ENCODE data around the gene SKA2. TPM values are rescaled to one million over a fixed set of nuclear protein-coding genes. Genes with fewer than 3 reads are reported as not detected.

Gene SKA2
- total and polyA plus RNA-seq, 2 experiments from 2014 or later, result 39.9 to 44.4 TPM

- no peak overlapping the region for H2AFZ ChIP-seq
- no peak overlapping the region for H3K9ac ChIP-seq
- peaks cover 26% of the 10 kb centered on the region for H3F3A ChIP-seq (ENCODE audit: insufficient read depth)
- H3K9me3 ChIP-seq (ENCODE audit: low read depth), result no peaks in the 10 kb centered on the region
- H3K27ac ChIP-seq, result no peak overlapping the region
- peaks cover 38% of the 10 kb centered on the region for H3K4me1 ChIP-seq (ENCODE audit: insufficient read depth)
- TF ChIP-seq EZH2 (IDR thresholded peaks at IDR 0.05; ENCODE audit: insufficient read depth, poor library complexity, severe bottlenecking), result no peak
- no peak for TF ChIP-seq EZH2phosphoT487 (IDR thresholded peaks at IDR 0.05; ENCODE audit: insufficient read depth, low read depth)
- WGBS, 2 experiments (ENCODE audit: low coverage in 1 of 2, low lambda C conversion rate in 2 of 2, missing lambda C conversion rate in 2 of 2), result 79 to 84% methylated on average over 5 of the region's 5 CpGs
- H3K4me3 ChIP-seq, result no peak overlapping the region
- no peaks in the 10 kb centered on the region for H3K36me3 ChIP-seq (ENCODE audit: low read depth)
- H3K27me3 ChIP-seq (replicated peaks; ENCODE audit: insufficient read depth), result no peaks in the 10 kb centered on the region
- no peaks in the 10 kb centered on the region for H4K20me1 ChIP-seq (ENCODE audit: insufficient read depth)
- DNase-seq, result no peak
- no peaks in the 10 kb centered on the region for H3K9me2 ChIP-seq (ENCODE audit: insufficient read depth)
- no peak overlapping the region for H3K4me2 ChIP-seq (ENCODE audit: unreplicated experiment)
- in situ Hi-C loops (cut with MboI), result no loop called here
- H3K79me2 ChIP-seq (ENCODE audit: insufficient read depth), result peaks cover 84% of the 10 kb centered on the region
These were observed 4.0 kb downstream of the SKA2 start for GRCh38 chr17:59151006-59151405.

- no peaks in the 10 kb centered on the region for H3K9me3 ChIP-seq (ENCODE audit: low read depth)
- peaks cover 23% of the 10 kb centered on the region for H3F3A ChIP-seq (ENCODE audit: insufficient read depth)
- H3K27me3 ChIP-seq (replicated peaks; ENCODE audit: insufficient read depth), result no peaks in the 10 kb centered on the region
- no peak overlapping the region for H3K9ac ChIP-seq
- no peak overlapping the region for H3K4me2 ChIP-seq (ENCODE audit: unreplicated experiment)
- 91 to 92% methylated on average over 5 of the region's 5 CpGs for WGBS, 2 experiments (ENCODE audit: low coverage in 1 of 2, low lambda C conversion rate in 2 of 2, missing lambda C conversion rate in 2 of 2)
- no peaks in the 10 kb centered on the region for H3K9me2 ChIP-seq (ENCODE audit: insufficient read depth)
- no peak overlapping the region for H3K27ac ChIP-seq
- DNase-seq, result no peak
- H3K36me3 ChIP-seq (ENCODE audit: low read depth), result no peaks in the 10 kb centered on the region
- H3K4me3 ChIP-seq, result no peak overlapping the region
- TF ChIP-seq EZH2 (IDR thresholded peaks at IDR 0.05; ENCODE audit: insufficient read depth, poor library complexity, severe bottlenecking) (no peak), EZH2phosphoT487 (IDR thresholded peaks at IDR 0.05; ENCODE audit: insufficient read depth, low read depth) (no peak)
- no peak overlapping the region for H2AFZ ChIP-seq
- peaks cover 38% of the 10 kb centered on the region for H3K4me1 ChIP-seq (ENCODE audit: insufficient read depth)
- in situ Hi-C loops (cut with MboI), result no loop called here
- H3K79me2 ChIP-seq (ENCODE audit: insufficient read depth), result peaks cover 93% of the 10 kb centered on the region
- H4K20me1 ChIP-seq (ENCODE audit: insufficient read depth), result no peaks in the 10 kb centered on the region
These were observed 5.0 kb downstream of the SKA2 start for GRCh38 chr17:59149841-59150511.

GRCh38 chr17:59149051-59149450 is 5.9 kb downstream of the SKA2 start:
- peaks cover 38% of the 10 kb centered on the region for H3K4me1 ChIP-seq (ENCODE audit: insufficient read depth)
- no peaks in the 10 kb centered on the region for H4K20me1 ChIP-seq (ENCODE audit: insufficient read depth)
- peaks cover 100% of the 10 kb centered on the region for H3K79me2 ChIP-seq (ENCODE audit: insufficient read depth)
- peak overlapping the region; percentile 53 for H3K4me2 ChIP-seq (ENCODE audit: unreplicated experiment)
- no peaks in the 10 kb centered on the region for H3K9me3 ChIP-seq (ENCODE audit: low read depth)
- H3K27ac ChIP-seq, result peak overlapping the region; percentile 57
- H2AFZ ChIP-seq, result no peak overlapping the region
- H3K27me3 ChIP-seq (replicated peaks; ENCODE audit: insufficient read depth), result no peaks in the 10 kb centered on the region
- 45 to 49% methylated on average over 2 of the region's 2 CpGs for WGBS, 2 experiments (ENCODE audit: low coverage in 1 of 2, low lambda C conversion rate in 2 of 2, missing lambda C conversion rate in 2 of 2)
- peak; percentile 83 for DNase-seq
- no peaks in the 10 kb centered on the region for H3K9me2 ChIP-seq (ENCODE audit: insufficient read depth)
- H3K36me3 ChIP-seq (ENCODE audit: low read depth), result no peaks in the 10 kb centered on the region
- H3F3A ChIP-seq (ENCODE audit: insufficient read depth), result peaks cover 13% of the 10 kb centered on the region
- H3K9ac ChIP-seq, result peak overlapping the region; percentile 46; the same call in 1 of the 2 replicates
- TF ChIP-seq EZH2 (IDR thresholded peaks at IDR 0.05; ENCODE audit: insufficient read depth, poor library complexity, severe bottlenecking), result no peak
- no peak for TF ChIP-seq EZH2phosphoT487 (IDR thresholded peaks at IDR 0.05; ENCODE audit: insufficient read depth, low read depth)
- in situ Hi-C loops (cut with MboI), result no loop called here
- H3K4me3 ChIP-seq, result peak overlapping the region; percentile 42

GRCh38 chr17:59145571-59146096 is 9.4 kb downstream of the SKA2 start:
- Histone ChIP-seq H3K9ac (no peak overlapping the region), H3K36me3 (ENCODE audit: low read depth) (no peaks in the 10 kb centered on the region)
- TF ChIP-seq EZH2 (IDR thresholded peaks at IDR 0.05; ENCODE audit: insufficient read depth, poor library complexity, severe bottlenecking) (no peak), EZH2phosphoT487 (IDR thresholded peaks at IDR 0.05; ENCODE audit: insufficient read depth, low read depth) (no peak)

More at GRCh38 chr17:59145571-59146096, 9.4 kb downstream of the SKA2 start:
- Histone ChIP-seq H2AFZ (no peak overlapping the region), H3K4me2 (ENCODE audit: unreplicated experiment) (no peak overlapping the region), H3K27ac (no peak overlapping the region), H3K9me3 (ENCODE audit: low read depth) (no peaks in the 10 kb centered on the region), H3K79me2 (ENCODE audit: insufficient read depth) (peaks cover 99% of the 10 kb centered on the region), H3K9me2 (ENCODE audit: insufficient read depth) (no peaks in the 10 kb centered on the region), H3K4me1 (ENCODE audit: insufficient read depth) (peaks cover 12% of the 10 kb centered on the region), H3K4me3 (no peak overlapping the region), H3F3A (ENCODE audit: insufficient read depth) (peaks cover 10% of the 10 kb centered on the region), H3K27me3 (replicated peaks; ENCODE audit: insufficient read depth) (no peaks in the 10 kb centered on the region), H4K20me1 (ENCODE audit: insufficient read depth) (no peaks in the 10 kb centered on the region)
- DNase-seq, result no peak
- in situ Hi-C loops (cut with MboI), result no loop called here
- 96% methylated on average over 4 of the region's 4 CpGs for WGBS, 2 experiments (ENCODE audit: low coverage in 1 of 2, low lambda C conversion rate in 2 of 2, missing lambda C conversion rate in 2 of 2)

Measured in GM23248 (cell line).